Fibroblast of mammary gland (primary cell): ENCODE results near the gene CDC42EP1.

Experiments used
- DNase-seq: peaks from one replicate; pipeline ENCODE4 v3.0.0-alpha.2; 2010; ENCODE audit warnings: low read depth
- H3K4me3 ChIP-seq: 2 replicates; pipeline ENCODE4 v1.5.1; 2011; ENCODE audit warnings: low read depth, mild to moderate bottlenecking, low read length, moderate library complexity; ENCODE audit not compliant: control insufficient read depth
- TF ChIP-seq, protein P1 (sequence below): conservative IDR thresholded peaks from 2 replicates; pipeline ENCODE4 v1.5.1; 2011; ENCODE audit warnings: low read depth, low read length, inconsistent platforms; ENCODE audit not compliant: control insufficient read depth, insufficient read depth

The CDC42EP1 gene

DNA sequence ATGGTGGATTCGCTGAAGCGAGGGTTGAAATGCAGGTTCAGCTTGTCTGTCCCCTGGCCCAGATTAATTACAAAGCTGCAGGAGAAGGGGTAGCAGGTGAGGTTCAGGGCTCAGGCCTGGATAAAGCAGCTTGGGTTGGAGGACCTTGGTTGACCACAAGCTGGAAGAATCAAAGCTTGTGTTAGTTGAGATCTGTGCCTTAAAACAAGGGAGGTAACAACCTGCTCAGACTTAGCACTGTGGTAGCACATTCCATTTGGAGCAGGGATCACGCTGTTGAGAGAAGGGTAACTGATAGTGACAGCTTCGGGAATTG is 10.3 kb downstream of the CDC42EP1 start:
- TF ChIP-seq, protein P1, sequence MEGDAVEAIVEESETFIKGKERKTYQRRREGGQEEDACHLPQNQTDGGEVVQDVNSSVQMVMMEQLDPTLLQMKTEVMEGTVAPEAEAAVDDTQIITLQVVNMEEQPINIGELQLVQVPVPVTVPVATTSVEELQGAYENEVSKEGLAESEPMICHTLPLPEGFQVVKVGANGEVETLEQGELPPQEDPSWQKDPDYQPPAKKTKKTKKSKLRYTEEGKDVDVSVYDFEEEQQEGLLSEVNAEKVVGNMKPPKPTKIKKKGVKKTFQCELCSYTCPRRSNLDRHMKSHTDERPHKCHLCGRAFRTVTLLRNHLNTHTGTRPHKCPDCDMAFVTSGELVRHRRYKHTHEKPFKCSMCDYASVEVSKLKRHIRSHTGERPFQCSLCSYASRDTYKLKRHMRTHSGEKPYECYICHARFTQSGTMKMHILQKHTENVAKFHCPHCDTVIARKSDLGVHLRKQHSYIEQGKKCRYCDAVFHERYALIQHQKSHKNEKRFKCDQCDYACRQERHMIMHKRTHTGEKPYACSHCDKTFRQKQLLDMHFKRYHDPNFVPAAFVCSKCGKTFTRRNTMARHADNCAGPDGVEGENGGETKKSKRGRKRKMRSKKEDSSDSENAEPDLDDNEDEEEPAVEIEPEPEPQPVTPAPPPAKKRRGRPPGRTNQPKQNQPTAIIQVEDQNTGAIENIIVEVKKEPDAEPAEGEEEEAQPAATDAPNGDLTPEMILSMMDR: no peak
- H3K4me3 ChIP-seq: no peak overlapping the region
- no peak for DNase-seq

DNA sequence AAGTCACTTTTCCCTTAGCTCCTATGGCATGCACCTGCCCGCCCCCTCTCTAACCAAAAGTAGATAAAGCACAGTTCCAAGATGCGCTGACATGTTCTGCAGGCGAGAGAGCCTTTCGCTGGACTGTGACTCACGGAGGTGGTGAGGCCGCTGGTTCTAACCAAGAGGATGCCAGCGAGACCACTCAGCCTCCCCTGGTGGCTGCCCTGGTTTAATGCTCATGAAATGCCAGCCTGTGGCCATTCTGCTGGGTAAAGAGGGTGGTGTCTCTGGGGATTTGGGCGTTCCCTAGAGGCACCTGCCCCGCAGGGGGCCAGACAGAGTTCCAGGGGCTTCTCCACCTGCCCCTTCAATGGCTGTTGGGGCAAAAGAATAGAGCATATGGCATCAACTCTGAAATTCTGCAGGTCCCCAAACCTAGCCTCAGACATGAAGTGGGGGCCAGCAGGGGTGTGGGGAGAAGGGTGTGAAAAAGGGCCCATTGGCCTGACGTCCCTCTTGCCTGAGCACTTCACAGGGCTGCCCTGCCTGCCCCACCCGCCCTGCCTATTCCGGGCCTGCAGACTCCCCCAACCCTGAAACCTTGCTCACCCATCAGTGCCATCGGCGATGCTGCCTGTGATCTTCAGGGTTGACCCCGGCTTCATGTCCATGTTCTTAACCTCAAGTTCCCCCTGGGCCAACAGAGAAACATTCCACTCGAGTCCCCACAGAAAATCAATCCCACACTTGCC is 11.1 kb downstream of the CDC42EP1 start:
- no peak overlapping the region for H3K4me3 ChIP-seq
- TF ChIP-seq, protein P1: no peak
- no peak for DNase-seq

GRCh38 chr22:37571992-37572373 is 11.7 kb downstream of the CDC42EP1 start:
- DNase-seq: no peak
- TF ChIP-seq, protein P1: no peak
- H3K4me3 ChIP-seq: no peak overlapping the region

DNA sequence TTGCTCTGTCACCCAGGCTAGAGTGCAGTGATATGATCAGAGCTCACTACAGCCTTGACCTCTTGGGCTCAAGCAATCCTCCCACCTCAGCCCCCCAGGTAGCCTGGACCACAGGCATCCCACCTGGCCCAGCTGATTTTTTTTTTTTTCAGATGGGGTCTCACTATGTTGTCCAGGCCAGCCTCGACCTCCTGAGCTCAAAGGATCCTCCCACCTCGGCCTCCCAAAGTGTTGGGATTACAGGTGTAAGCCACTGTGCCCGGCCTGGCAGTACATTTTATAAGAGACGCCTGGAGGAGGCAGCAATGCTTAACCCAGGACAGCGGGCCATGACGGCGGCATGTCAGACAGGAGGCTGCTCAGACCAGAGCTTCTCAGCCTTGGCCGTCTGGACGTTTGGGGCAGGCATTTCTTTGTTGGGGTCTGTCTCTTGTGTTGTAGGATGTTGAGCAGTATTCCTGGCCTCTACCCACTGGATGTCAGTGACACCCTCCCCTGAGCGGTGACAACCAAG is 15.3 kb downstream of the CDC42EP1 start:
- TF ChIP-seq, protein P1: no peak
- no peak for DNase-seq
- no peak overlapping the region for H3K4me3 ChIP-seq

GRCh38 chr22:37578002-37578401 is 17.7 kb downstream of the CDC42EP1 start:
- no peak overlapping the region for H3K4me3 ChIP-seq
- DNase-seq: no peak
- TF ChIP-seq, protein P1: no peak

DNA sequence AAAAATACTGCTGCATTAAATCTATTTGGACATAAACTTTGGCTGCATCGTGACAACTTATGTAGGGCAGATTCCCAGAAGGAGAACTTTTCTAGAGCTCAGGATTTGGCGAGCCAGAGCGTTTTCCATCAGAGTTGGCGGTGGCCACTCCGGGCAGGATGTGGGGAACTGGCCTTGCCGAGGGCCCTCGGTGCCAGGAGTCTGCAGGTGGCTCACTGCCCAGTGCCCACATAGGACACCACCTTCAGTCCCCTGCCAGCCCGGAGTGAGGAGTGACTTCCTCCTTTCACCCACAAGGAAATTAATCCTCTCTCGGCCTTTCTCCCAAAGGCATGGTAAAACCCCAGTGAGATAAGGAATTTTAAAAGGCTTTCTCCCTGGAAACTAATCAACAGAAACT is 21.2 kb downstream of the CDC42EP1 start:
- TF ChIP-seq, protein P1: no peak
- no peak overlapping the region for H3K4me3 ChIP-seq
- DNase-seq: no peak
